Measurements from ENCODE around the gene KCNT1. TPM values are rescaled to one million over a fixed set of nuclear protein-coding genes. Genes with fewer than 3 reads are reported as not detected.

Gene KCNT1
- total RNA-seq, 1 experiment from 2014 or later = 0.09 TPM

DNA sequence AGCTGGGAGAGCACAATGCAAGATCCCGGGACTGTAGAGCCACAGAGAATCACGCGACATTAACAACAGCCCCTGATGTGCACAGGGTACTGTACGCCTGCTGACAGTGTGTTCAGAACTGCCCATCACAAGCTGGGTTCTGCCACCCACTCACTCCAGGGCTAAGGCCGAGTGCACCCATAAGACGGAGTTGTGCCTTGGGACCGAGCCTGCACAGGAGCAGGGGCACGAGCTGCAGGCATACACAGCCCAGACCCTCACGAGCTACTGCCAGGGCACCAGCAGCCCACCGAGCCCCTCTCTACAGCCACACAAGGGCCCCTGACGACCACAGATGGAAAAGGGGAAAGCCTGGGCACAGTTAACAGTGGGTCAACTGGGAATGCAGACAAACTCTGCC lies 137.5 kb downstream of the KCNT1 start:
- no peak for DNase-seq
- Mint-ChIP-seq H3K36me3 (ENCODE audit: insufficient read depth, unreplicated experiment) (peaks cover under 1% of the 10 kb centered on the region), H3K4me1 (ENCODE audit: low read depth, unreplicated experiment) (no peaks in the 10 kb centered on the region), H3K27ac (ENCODE audit: unreplicated experiment) (no peak overlapping the region), H3K4me3 (ENCODE audit: unreplicated experiment) (no peak overlapping the region), H3K27me3 (ENCODE audit: insufficient read depth, unreplicated experiment) (no peaks in the 10 kb centered on the region), H3K9me3 (ENCODE audit: unreplicated experiment) (peaks cover 10% of the 10 kb centered on the region)
- intact Hi-C loops (cut with micrococcal nuclease; ENCODE audit: unreplicated experiment) = no loop called here
- Histone ChIP-seq H3K36me3 (ENCODE audit: control insufficient read depth, insufficient read depth, low read length) (no peaks in the 10 kb centered on the region; the same call in 1 of the 2 replicates), H3K4me3 (ENCODE audit: low read depth, low read length) (no peak overlapping the region), H3K4me1 (no peaks in the 10 kb centered on the region), H3K9me3 (peaks cover 4% of the 10 kb centered on the region; the same call in 1 of the 2 replicates), H3K27me3 (replicated peaks; ENCODE audit: control insufficient read depth, insufficient read depth, low read length) (no peaks in the 10 kb centered on the region)
- ChIA-PET CTCF (no interaction called here), POLR2A (no interaction called here)
- TF ChIP-seq, protein P1, sequence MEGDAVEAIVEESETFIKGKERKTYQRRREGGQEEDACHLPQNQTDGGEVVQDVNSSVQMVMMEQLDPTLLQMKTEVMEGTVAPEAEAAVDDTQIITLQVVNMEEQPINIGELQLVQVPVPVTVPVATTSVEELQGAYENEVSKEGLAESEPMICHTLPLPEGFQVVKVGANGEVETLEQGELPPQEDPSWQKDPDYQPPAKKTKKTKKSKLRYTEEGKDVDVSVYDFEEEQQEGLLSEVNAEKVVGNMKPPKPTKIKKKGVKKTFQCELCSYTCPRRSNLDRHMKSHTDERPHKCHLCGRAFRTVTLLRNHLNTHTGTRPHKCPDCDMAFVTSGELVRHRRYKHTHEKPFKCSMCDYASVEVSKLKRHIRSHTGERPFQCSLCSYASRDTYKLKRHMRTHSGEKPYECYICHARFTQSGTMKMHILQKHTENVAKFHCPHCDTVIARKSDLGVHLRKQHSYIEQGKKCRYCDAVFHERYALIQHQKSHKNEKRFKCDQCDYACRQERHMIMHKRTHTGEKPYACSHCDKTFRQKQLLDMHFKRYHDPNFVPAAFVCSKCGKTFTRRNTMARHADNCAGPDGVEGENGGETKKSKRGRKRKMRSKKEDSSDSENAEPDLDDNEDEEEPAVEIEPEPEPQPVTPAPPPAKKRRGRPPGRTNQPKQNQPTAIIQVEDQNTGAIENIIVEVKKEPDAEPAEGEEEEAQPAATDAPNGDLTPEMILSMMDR (IDR thresholded peaks at IDR 0.05; ENCODE audit: insufficient read depth in 1 of 2, low read depth in 1 of 2, low read length in 1 of 2, severe bottlenecking in 1 of 2, unreplicated experiment in 1 of 2) = no peak
- BruUV-seq (replicated peaks) = no TSS peak

DNA sequence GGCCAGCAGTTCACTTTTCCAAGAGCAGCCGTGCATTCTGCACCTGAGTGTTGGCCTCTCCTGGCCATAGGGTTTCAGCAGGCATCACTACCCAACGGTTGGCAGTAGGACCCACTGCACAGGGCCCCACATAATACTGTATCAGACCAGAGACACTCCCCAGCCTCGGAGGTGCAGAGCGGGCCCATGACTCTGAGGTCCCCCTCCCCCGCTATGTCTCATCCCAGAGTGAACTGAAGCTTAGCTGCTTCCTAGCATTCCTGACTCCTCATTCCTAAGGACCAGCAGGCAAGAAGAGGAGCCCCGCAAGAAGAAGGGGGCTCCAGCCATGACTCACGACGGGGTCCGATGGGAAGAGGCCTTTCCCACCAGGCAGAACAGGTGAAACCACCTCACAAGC lies 138.1 kb downstream of the KCNT1 start:
- Mint-ChIP-seq H3K27ac (ENCODE audit: unreplicated experiment) (no peak overlapping the region), H3K36me3 (ENCODE audit: insufficient read depth, unreplicated experiment) (peaks cover 7% of the 10 kb centered on the region), H3K4me3 (ENCODE audit: unreplicated experiment) (no peak overlapping the region), H3K4me1 (ENCODE audit: low read depth, unreplicated experiment) (no peaks in the 10 kb centered on the region), H3K9me3 (ENCODE audit: unreplicated experiment) (peaks cover 16% of the 10 kb centered on the region), H3K27me3 (ENCODE audit: insufficient read depth, unreplicated experiment) (no peaks in the 10 kb centered on the region)
- Histone ChIP-seq H3K4me1 (no peaks in the 10 kb centered on the region), H3K36me3 (ENCODE audit: control insufficient read depth, insufficient read depth, low read length) (no peaks in the 10 kb centered on the region; the same call in 1 of the 2 replicates), H3K27me3 (replicated peaks; ENCODE audit: control insufficient read depth, insufficient read depth, low read length) (no peaks in the 10 kb centered on the region), H3K4me3 (ENCODE audit: low read depth, low read length) (no peak overlapping the region), H3K9me3 (peaks cover 4% of the 10 kb centered on the region; the same call in 1 of the 2 replicates)
- TF ChIP-seq, protein P1 (IDR thresholded peaks at IDR 0.05; ENCODE audit: insufficient read depth in 1 of 2, low read depth in 1 of 2, low read length in 1 of 2, severe bottlenecking in 1 of 2, unreplicated experiment in 1 of 2) = no peak
- intact Hi-C loops (cut with micrococcal nuclease; ENCODE audit: unreplicated experiment) = no loop called here
- POLR2A ChIA-PET = no interaction called here
- CTCF ChIA-PET = interaction anchor here (0.6 kb wide), 1 partner anchor 662 kb away, joined by 3 read pairs; no protein-coding TSS in a partner anchor
- DNase-seq = no peak
- no TSS peak for BruUV-seq (replicated peaks)

DNA sequence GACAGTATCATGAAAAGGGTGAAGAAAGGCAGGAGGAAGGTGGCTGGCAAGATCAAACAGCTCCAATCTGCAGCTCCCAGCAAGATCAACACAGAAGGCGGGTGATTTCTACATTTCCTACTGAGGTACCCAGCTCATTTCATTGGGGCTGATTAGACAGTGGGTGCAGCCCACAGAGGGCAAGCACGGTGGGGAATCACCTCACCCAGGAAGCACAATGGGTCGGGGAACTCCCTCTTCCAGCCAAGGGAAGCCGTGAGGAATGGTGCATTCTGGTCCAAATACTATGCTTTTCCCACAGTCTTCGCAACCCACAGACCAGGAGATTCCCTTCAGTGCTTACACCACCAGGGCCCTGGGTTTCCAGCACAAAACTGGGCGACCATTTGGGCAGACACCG lies 138.6 kb downstream of the KCNT1 start:
- no peaks in the 10 kb centered on the region; the same call in 1 of the 2 replicates for H3K36me3 ChIP-seq (ENCODE audit: control insufficient read depth, insufficient read depth, low read length)
- no peak overlapping the region for H3K27ac Mint-ChIP-seq (ENCODE audit: unreplicated experiment)
- no peaks in the 10 kb centered on the region for H3K27me3 Mint-ChIP-seq (ENCODE audit: insufficient read depth, unreplicated experiment)
- no peaks in the 10 kb centered on the region for H3K4me1 Mint-ChIP-seq (ENCODE audit: low read depth, unreplicated experiment)
- BruUV-seq (replicated peaks) = no TSS peak
- TF ChIP-seq, protein P1 (IDR thresholded peaks at IDR 0.05; ENCODE audit: insufficient read depth in 1 of 2, low read depth in 1 of 2, low read length in 1 of 2, severe bottlenecking in 1 of 2, unreplicated experiment in 1 of 2) = no peak
- CTCF ChIA-PET = interaction anchor here (0.6 to 1.0 kb wide), 2 partner anchors 20 to 662 kb away, joined by 3 to 4 read pairs; no protein-coding TSS in a partner anchor
- no peaks in the 10 kb centered on the region for H3K4me1 ChIP-seq
- intact Hi-C loops (cut with micrococcal nuclease; ENCODE audit: unreplicated experiment) = no loop called here
- no peak overlapping the region for H3K4me3 Mint-ChIP-seq (ENCODE audit: unreplicated experiment)
- no peaks in the 10 kb centered on the region for H3K27me3 ChIP-seq (replicated peaks; ENCODE audit: control insufficient read depth, insufficient read depth, low read length)
- no peak for DNase-seq
- H3K36me3 Mint-ChIP-seq (ENCODE audit: insufficient read depth, unreplicated experiment) = peaks cover 10% of the 10 kb centered on the region
- H3K9me3 Mint-ChIP-seq (ENCODE audit: unreplicated experiment) = peaks cover 20% of the 10 kb centered on the region
- POLR2A ChIA-PET = no interaction called here
- peaks cover 4% of the 10 kb centered on the region; the same call in 1 of the 2 replicates for H3K9me3 ChIP-seq
- H3K4me3 ChIP-seq (ENCODE audit: low read depth, low read length) = no peak overlapping the region

Other genes with a start within 250 kb of the KCNT1 start
- 23.7 and 24.3 TPM in 2 replicates for gene PPP1R26, start 222.4 kb upstream of the KCNT1 start, total RNA-seq (2022)
- 65.5 and 66.9 TPM in 2 replicates for gene MRPS2, start 201.5 kb upstream of the KCNT1 start, total RNA-seq (2022)
- not detected in 2 replicates for gene LCN1, start 180.7 kb upstream of the KCNT1 start, total RNA-seq (2022)
- not detected in 2 replicates for gene OBP2A, start 156.1 kb upstream of the KCNT1 start, total RNA-seq (2022)
- not detected in 2 replicates for gene PAEP, start 140.4 kb upstream of the KCNT1 start, total RNA-seq (2022)
- gene GLT6D1, start 62.6 kb upstream of the KCNT1 start, total RNA-seq (2022) = not detected in 2 replicates
- not detected in 2 replicates for gene LCN9, start 38.9 kb upstream of the KCNT1 start, total RNA-seq (2022)
- 42.6 and 44.9 TPM in 2 replicates for gene SOHLH1, start 2.7 kb upstream of the KCNT1 start, total RNA-seq (2022)
- gene CAMSAP1, start 205.4 kb downstream of the KCNT1 start, total RNA-seq (2022) = 31.3 and 38.2 TPM in 2 replicates